ENCODE measurements around the gene AKR1C8.

DNA sequence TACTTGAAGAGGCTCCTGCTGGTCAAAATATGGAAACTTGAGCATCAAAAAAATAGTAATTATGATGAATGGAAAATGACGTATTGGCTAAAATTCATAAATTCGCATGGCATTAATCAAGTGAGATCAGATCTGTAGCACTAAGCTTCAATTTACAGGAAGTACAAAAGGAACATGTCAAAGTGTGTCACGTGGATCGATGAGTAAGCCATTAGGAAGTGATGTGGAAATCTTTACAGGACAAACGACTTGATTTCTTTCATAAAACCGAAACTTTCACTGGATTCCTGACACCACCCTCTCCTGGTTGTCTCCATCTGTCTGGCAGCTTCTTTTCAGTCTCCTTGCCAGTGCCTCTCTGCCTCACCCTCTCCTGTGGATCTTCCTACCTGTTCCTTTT, 25.8 kb downstream of the AKR1C8 start:
- TF ChIP-seq, protein P1, sequence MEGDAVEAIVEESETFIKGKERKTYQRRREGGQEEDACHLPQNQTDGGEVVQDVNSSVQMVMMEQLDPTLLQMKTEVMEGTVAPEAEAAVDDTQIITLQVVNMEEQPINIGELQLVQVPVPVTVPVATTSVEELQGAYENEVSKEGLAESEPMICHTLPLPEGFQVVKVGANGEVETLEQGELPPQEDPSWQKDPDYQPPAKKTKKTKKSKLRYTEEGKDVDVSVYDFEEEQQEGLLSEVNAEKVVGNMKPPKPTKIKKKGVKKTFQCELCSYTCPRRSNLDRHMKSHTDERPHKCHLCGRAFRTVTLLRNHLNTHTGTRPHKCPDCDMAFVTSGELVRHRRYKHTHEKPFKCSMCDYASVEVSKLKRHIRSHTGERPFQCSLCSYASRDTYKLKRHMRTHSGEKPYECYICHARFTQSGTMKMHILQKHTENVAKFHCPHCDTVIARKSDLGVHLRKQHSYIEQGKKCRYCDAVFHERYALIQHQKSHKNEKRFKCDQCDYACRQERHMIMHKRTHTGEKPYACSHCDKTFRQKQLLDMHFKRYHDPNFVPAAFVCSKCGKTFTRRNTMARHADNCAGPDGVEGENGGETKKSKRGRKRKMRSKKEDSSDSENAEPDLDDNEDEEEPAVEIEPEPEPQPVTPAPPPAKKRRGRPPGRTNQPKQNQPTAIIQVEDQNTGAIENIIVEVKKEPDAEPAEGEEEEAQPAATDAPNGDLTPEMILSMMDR (IDR thresholded peaks at IDR 0.05), result no peak
- TF ChIP-seq POLR2AphosphoS5 (IDR thresholded peaks at IDR 0.05), result no peak
- TF ChIP-seq EP300 (IDR thresholded peaks at IDR 0.05), result no peak
- no peak for TF ChIP-seq POLR2A (IDR thresholded peaks at IDR 0.05)
